HEK293T (cell line): ENCODE data around the gene ALPI.

Source experiments
- HDGF ChIP-seq: fragments of 450-650 bp; IDR thresholded peaks from 2 replicates; pipeline ENCODE4 v1.6.1; 2017; ENCODE audit warnings: antibody characterized with exemption, borderline replicate concordance
- SUZ12 ChIP-seq: fragments of 450-650 bp; IDR thresholded peaks from 2 replicates; pipeline ENCODE4 v1.6.1; 2016; ENCODE audit warnings: mild to moderate bottlenecking
- TARDBP ChIP-seq: fragments of 450-650 bp; IDR thresholded peaks from 2 replicates; pipeline ENCODE4 v1.6.1; 2016

GRCh38 chr2:232476045-232476444 lies 20.1 kb downstream of the ALPI start:
- TF ChIP-seq HDGF (no peak), SUZ12 (no peak), TARDBP (no peak)
